GM10266 (cell line): ENCODE measurements around the gene FMN1.

ENCODE experiments used
- DNase-seq: peaks from one replicate; pipeline ENCODE4 v3.0.0; 2012; ENCODE audit errors: extremely low spot score
- TF ChIP-seq, protein P1 (sequence below): IDR thresholded peaks from 2 replicates; pipeline ENCODE4 v1.5.1; 2012; ENCODE audit warnings: mild to moderate bottlenecking, low read depth; ENCODE audit not compliant: control insufficient read depth, insufficient read depth; ENCODE audit errors: missing control alignments

The FMN1 gene

DNA sequence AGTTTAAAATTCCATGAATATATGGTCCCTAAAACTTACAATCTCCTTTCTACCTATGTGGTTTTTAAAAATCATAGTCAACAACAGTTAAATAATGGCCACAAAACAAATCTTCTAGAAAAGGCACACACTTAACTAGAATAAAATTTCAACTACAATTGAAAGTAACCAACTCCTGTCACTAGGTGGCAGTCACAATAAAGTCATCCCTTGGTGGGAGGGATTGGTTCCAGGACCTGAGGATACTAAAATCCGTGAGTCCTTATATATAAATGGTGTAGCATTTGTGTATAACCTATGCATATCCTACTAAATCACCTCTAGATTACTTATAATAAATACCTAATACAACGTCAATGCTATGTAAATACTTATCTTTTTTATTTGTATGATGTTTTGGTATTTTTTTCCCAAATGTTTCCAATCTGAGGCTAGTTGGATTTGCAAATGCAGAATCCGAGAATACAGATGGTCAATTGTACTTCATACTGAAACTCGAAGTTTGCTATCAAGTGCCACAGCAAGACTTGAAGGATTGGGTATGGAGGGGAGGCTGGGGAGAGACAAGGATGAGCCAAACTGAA lies 172.6 kb downstream of the FMN1 start:
- TF ChIP-seq, protein P1, sequence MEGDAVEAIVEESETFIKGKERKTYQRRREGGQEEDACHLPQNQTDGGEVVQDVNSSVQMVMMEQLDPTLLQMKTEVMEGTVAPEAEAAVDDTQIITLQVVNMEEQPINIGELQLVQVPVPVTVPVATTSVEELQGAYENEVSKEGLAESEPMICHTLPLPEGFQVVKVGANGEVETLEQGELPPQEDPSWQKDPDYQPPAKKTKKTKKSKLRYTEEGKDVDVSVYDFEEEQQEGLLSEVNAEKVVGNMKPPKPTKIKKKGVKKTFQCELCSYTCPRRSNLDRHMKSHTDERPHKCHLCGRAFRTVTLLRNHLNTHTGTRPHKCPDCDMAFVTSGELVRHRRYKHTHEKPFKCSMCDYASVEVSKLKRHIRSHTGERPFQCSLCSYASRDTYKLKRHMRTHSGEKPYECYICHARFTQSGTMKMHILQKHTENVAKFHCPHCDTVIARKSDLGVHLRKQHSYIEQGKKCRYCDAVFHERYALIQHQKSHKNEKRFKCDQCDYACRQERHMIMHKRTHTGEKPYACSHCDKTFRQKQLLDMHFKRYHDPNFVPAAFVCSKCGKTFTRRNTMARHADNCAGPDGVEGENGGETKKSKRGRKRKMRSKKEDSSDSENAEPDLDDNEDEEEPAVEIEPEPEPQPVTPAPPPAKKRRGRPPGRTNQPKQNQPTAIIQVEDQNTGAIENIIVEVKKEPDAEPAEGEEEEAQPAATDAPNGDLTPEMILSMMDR = peak; percentile 47
- DNase-seq = peak; percentile 62

DNA sequence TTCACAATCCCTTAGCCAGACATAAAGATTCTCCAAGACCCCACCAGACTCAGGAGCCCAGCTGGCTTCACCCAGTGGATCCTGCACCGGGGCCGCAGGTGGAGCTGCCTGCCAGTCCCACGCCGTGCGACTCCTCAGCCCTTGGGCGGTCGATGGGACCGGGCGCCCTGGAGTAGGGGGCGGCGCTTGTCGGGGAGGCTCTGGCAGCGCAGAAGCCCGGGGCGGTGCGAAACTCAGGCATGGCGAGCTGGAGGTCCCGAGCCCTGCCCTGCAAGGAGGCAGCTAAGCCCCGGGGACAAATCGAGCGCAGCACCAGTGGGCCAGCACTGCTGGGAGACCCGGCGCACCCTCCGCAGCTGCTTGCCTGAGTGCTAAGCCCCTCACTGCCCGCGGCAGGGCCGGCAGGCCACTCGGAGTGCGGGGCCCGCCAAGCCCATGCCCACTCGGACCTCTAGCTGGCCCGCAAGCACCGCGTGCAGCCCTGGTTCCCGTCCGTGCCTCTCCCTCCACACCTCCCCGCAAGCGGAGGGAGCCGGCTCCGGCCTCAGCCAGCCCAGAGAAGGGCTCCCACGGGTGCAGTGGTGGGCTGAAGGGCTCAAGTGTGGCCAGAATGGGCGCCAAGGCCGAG lies 175.0 kb downstream of the FMN1 start:
- no peak for DNase-seq
- TF ChIP-seq, protein P1 = no peak

DNA sequence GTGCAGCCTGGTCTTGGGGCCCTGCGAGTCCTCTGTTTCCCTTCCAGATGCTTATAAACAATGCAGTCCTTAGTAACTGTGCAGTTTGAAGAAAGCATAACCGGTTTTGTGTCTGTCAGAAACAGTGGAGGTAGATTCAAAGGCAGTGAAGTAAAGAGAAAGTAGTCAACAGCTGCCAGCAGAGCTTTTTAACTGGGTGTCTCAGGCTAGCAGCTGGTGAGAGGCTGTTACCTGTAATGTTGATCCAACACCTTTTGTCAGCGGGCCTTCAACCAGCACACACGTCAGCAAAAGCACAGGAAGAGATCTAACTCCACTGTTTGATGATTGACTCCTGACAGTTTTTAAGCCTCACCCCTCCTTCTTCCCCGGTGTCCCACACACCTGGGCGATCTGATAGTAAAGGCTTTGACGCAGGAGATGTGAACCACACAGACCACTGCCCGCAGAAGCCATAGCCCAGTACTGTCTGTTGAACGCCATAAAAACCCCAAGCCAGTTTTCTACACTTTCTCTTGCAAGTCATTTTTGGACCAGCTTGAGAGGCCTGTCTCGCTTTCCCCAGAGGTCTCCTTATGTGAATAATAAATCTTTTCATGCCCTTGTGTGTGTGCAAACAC lies 178.0 kb downstream of the FMN1 start:
- TF ChIP-seq, protein P1 = no peak
- DNase-seq = no peak

DNA sequence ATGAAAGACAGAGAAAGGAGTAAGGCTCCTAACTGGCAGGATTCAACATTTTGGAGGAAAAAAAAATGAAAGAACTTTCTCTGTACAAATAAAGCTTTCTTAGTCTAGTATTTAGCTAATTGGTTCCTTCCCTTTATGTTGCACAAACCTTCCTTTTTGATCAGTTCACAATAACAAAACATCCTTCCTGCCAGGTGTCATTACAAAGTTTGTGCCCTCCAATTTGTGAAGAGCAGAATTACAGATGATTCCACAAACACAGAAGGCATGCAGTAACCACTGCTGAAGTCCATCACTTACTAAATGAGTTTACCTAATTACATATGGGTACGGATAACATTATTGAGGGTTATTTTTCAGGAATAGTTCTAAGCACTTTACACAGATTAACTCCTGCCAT lies 179.9 kb downstream of the FMN1 start:
- DNase-seq = no peak
- TF ChIP-seq, protein P1 = no peak

DNA sequence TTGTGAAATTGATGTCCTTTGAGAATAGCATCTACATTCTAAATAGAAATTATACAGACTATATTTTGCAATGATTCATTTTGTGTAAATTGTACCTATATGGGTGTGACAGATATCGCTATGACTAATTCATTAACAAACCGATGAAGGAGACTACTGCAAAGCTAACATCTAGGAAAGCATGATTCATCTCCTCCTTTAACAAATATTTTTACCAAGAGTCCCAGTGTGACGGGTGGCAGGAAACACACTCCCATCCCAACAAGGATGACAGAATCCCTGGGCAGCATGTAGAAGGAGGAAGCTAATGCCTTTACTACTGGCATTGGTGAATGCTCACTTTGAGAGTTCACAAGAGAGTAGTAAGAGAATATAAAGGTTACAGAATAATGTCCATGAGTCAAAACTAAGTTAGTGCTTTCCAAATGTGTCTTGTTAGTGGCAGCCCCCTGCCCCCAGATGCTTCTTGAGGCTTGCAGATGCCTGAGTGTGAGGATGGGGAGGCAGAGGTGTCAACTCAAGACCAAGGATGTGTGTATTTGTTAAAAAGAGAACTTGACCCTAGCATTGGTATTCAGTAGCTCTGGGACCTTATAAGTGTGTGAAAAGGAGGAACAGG lies 180.6 kb downstream of the FMN1 start:
- no peak for DNase-seq
- TF ChIP-seq, protein P1 = no peak

DNA sequence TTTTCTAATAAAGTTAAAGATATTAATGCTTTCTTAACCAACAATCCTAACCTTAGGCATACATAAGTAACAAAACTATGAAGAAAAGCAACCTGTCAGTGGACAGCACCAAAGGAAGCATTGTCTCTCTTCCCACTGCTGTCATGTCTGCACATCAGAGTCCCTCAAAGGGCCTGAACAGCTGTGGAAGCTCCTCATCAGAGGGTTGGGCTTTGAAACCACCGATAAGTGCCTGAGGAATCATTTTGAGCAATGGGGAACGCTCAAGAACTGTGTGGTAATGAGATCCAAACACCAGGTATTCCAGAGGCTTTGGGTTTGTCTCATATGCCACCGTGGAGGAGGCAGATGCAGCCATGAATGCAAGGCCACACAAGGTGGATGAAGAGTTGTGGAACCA lies 182.5 kb downstream of the FMN1 start:
- TF ChIP-seq, protein P1 = no peak
- DNase-seq = no peak

DNA sequence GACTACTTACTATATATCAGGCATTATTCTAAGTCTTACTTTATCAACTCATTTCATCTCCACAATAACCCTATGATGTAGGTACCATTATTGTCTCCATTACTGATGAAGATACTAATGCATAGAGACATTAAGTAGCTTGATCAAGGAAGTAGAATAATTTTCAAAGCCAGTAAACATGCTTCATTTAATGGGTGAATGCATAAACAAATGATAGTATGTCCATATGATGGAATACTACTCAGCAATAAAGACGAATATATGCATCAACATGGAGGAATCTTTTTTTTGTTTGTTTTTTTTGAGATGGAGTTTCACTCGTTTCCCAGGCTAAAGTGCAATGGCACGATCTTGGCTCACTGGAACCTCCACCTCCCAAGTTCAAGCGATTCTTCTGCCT lies 184.9 kb downstream of the FMN1 start:
- TF ChIP-seq, protein P1 = no peak
- DNase-seq = no peak
